ENCODE results near the gene WDFY1. TPM values are rescaled to one million over a fixed set of nuclear protein-coding genes. Genes with fewer than 3 reads are reported as not detected.

Gene WDFY1, protein sequence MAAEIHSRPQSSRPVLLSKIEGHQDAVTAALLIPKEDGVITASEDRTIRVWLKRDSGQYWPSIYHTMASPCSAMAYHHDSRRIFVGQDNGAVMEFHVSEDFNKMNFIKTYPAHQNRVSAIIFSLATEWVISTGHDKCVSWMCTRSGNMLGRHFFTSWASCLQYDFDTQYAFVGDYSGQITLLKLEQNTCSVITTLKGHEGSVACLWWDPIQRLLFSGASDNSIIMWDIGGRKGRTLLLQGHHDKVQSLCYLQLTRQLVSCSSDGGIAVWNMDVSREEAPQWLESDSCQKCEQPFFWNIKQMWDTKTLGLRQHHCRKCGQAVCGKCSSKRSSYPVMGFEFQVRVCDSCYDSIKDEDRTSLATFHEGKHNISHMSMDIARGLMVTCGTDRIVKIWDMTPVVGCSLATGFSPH
- total RNA-seq (71.2 and 76.0 TPM in 2 replicates), polyA plus RNA-seq (28.8 and 36.8 TPM in 2 replicates), polyA minus RNA-seq (82.7 and 92.7 TPM in 2 replicates)
- total RNA-seq (2013) = 52.9 TPM

DNA sequence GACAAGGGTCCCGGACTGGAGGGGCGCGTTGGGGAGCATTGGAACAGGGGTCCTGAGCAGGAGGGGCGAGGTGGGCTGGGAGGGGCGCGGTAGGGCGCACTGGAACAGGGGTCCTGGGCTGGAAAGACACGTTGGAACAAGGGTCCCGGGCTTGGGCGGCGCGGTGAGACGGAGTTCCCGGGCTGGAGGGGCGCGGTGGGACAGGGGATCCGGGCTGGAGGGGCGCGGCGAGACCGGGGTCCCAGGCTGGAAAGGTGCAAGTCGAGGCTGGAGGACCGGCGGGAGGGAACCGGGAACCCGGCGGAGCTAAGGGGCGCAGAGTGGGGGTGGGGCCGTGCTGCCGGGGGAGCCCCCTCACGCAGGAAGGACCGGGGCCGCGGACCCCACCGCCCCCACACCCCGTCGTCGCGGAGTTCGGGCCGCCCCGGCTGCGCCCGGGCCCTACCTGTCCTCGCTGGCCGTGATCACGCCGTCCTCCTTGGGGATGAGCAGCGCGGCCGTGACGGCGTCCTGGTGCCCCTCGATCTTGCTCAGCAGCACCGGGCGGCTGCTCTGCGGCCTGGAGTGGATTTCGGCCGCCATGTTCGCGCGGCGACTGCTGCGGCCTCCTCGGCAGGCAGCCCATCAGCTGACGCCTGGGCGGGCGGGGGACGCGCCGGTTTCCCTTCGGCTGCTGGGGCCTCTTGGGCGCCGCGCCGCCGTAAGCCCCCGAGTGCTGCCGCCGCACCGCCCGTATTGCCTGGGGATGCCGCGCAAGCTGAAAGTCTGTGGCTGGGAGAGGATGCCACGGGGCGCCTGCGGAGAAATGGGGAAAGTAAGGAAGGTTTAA is at the start of gene WDFY1:
WDFY1 (minus strand) TSS at position 633 of the 829 bp plus-strand sequence; CDS start at position 582, 51 bp downstream.
- Histone ChIP-seq H2AFZ (ENCODE audit: insufficient read depth, low read depth, low read length, poor library complexity, severe bottlenecking) (peak within 1 kb of the TSS; percentile 90), H3K36me3 (replicated peaks in 1 of 2; ENCODE audit: control extremely low read depth in 1 of 2, control insufficient read depth in 1 of 2, extremely low read depth in 1 of 2, insufficient read depth in 2 of 2, low read length in 1 of 2) (no peaks in the 10 kb centered on the region), H3K9ac (ENCODE audit: low read length) (peak within 1 kb of the TSS; percentile 98), H3K9me3 (ENCODE audit: control extremely low read depth in 1 of 3, control insufficient read depth in 2 of 3, insufficient read depth in 1 of 3, low read length in 2 of 3) (peaks cover 0 to 2% (median 0%) of the 10 kb centered on the region in 3 donors), H3K4me1 (ENCODE audit: control insufficient read depth in 2 of 2, insufficient read depth in 2 of 2, low read length in 2 of 2) (peaks cover 21 to 44% of the 10 kb centered on the region in 2 donors), H3K4me2 (replicated peaks; ENCODE audit: low read depth, low read length, poor library complexity, severe bottlenecking) (peak within 1 kb of the TSS; percentile 99), H3K27ac (ENCODE audit: low read length in 2 of 2) (peak within 1 kb of the TSS; percentile 35 to 87), H3K79me2 (ENCODE audit: control insufficient read depth, insufficient read depth, low read length) (peaks cover 86% of the 10 kb centered on the region), H3K4me3 (ENCODE audit: control extremely low read depth in 1 of 5, extremely low read depth in 1 of 5, insufficient read depth in 1 of 5, low read depth in 2 of 5, low read length in 4 of 5) (peak within 1 kb of the TSS; percentile 58 to 92 (median 89)), H4K20me1 (ENCODE audit: control insufficient read depth, insufficient read depth, low read length, poor library complexity, severe bottlenecking) (no peaks in the 10 kb centered on the region), H3K27me3 (replicated peaks in 1 of 4; ENCODE audit: control extremely low read depth in 1 of 4, control insufficient read depth in 3 of 4, insufficient read depth in 4 of 4, low read length in 3 of 4) (no peaks in the 10 kb centered on the region)
- Mint-ChIP-seq H3K27ac (peak within 1 kb of the TSS; percentile 94), H3K4me3 (peak within 1 kb of the TSS; percentile 94), H3K4me1 (peaks cover 50% of the 10 kb centered on the region), H3K9me3 (ENCODE audit: insufficient read depth) (no peaks in the 10 kb centered on the region), H3K27me3 (no peaks in the 10 kb centered on the region)
- 0% methylated on average over 84 of the region's 87 CpGs for WGBS (ENCODE audit: insufficient coverage)
- POLR2A ChIA-PET = interaction anchor here (0.5 to 1.5 kb wide), 6 partner anchors 9 to 647 kb away, joined by 3 to 6 read pairs (median 5); partner anchors contain the start of gene MRPL44
- intact Hi-C loops (cut with micrococcal nuclease) = loop anchor here (1.0 to 10.0 kb wide), 4 partner anchors 8 to 1000 kb away; partner anchors contain the start of gene MRPL44
- TF ChIP-seq, protein P1, sequence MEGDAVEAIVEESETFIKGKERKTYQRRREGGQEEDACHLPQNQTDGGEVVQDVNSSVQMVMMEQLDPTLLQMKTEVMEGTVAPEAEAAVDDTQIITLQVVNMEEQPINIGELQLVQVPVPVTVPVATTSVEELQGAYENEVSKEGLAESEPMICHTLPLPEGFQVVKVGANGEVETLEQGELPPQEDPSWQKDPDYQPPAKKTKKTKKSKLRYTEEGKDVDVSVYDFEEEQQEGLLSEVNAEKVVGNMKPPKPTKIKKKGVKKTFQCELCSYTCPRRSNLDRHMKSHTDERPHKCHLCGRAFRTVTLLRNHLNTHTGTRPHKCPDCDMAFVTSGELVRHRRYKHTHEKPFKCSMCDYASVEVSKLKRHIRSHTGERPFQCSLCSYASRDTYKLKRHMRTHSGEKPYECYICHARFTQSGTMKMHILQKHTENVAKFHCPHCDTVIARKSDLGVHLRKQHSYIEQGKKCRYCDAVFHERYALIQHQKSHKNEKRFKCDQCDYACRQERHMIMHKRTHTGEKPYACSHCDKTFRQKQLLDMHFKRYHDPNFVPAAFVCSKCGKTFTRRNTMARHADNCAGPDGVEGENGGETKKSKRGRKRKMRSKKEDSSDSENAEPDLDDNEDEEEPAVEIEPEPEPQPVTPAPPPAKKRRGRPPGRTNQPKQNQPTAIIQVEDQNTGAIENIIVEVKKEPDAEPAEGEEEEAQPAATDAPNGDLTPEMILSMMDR (IDR thresholded peaks at IDR 0.05) = no peak
- no peak for TF ChIP-seq EZH2 (IDR thresholded peaks at IDR 0.05; ENCODE audit: borderline replicate concordance, insufficient read depth, low read depth, low read length, poor library complexity, severe bottlenecking)
- peak; percentile 93 for ATAC-seq (ENCODE audit: low read depth)
- DNase-seq = peak; percentile 87
- CTCF ChIA-PET = interaction anchor here (1.4 to 1.8 kb wide), 3 partner anchors 10 to 48 kb away, joined by 4 to 7 read pairs (median 5); no protein-coding TSS in a partner anchor

Data from B cell (primary cell).